Measurements from ENCODE around the gene ADAMTSL1. TPM values are rescaled to one million over a fixed set of nuclear protein-coding genes. Genes with fewer than 3 reads are reported as not detected.
A peak's percentile ranks its signal among the peaks of the same experiment; 100 is the strongest.

ADAMTSL1 gene
- total RNA-seq, 1 donor from 2014 or later: 21.2 TPM

- no peak for DNase-seq (ENCODE audit: low read depth)
Measured at GRCh38 chr9:18688581-18689565, 214.9 kb downstream of the ADAMTSL1 start.

- DNase-seq (ENCODE audit: low read depth): no peak
Measured at GRCh38 chr9:18689921-18690320, 216.0 kb downstream of the ADAMTSL1 start.

GRCh38 chr9:18692268-18692667, 218.3 kb downstream of the ADAMTSL1 start:
- DNase-seq (ENCODE audit: low read depth): peak; percentile 63

- no peak for DNase-seq (ENCODE audit: low read depth)
Measured at GRCh38 chr9:18692962-18693361, 219.0 kb downstream of the ADAMTSL1 start.

- no peak for DNase-seq (ENCODE audit: low read depth)
Measured at GRCh38 chr9:18694959-18695668, 221.2 kb downstream of the ADAMTSL1 start.

GRCh38 chr9:18698992-18699391, 225.0 kb downstream of the ADAMTSL1 start:
- DNase-seq (ENCODE audit: low read depth): no peak

GRCh38 chr9:18699764-18700163, 225.8 kb downstream of the ADAMTSL1 start:
- DNase-seq (ENCODE audit: low read depth): no peak

GRCh38 chr9:18700714-18701113, 226.8 kb downstream of the ADAMTSL1 start:
- no peak for DNase-seq (ENCODE audit: low read depth)

- DNase-seq (ENCODE audit: low read depth): no peak
Measured at GRCh38 chr9:18703151-18703900, 229.4 kb downstream of the ADAMTSL1 start.

GRCh38 chr9:18703901-18704379, 230.0 kb downstream of the ADAMTSL1 start:
- DNase-seq (ENCODE audit: low read depth): no peak

GRCh38 chr9:18705796-18706392, 231.9 kb downstream of the ADAMTSL1 start:
- DNase-seq (ENCODE audit: low read depth): no peak

- DNase-seq (ENCODE audit: low read depth): no peak
Measured at GRCh38 chr9:18706648-18707047, 232.7 kb downstream of the ADAMTSL1 start.

- peak; percentile 50 for DNase-seq (ENCODE audit: low read depth)
Measured at GRCh38 chr9:18707061-18707461, 233.1 kb downstream of the ADAMTSL1 start.

- DNase-seq (ENCODE audit: low read depth): no peak
Measured at GRCh38 chr9:18707489-18708205, 233.7 kb downstream of the ADAMTSL1 start.

- no peak for DNase-seq (ENCODE audit: low read depth)
Measured at GRCh38 chr9:18708429-18708828, 234.5 kb downstream of the ADAMTSL1 start.

- no peak for DNase-seq (ENCODE audit: low read depth)
Measured at GRCh38 chr9:18710065-18710464, 236.1 kb downstream of the ADAMTSL1 start.

GRCh38 chr9:18717759-18718158, 243.8 kb downstream of the ADAMTSL1 start:
- DNase-seq (ENCODE audit: low read depth): no peak

- no peak for DNase-seq (ENCODE audit: low read depth)
Measured at GRCh38 chr9:18718393-18718792, 244.4 kb downstream of the ADAMTSL1 start.

GRCh38 chr9:18718932-18719331, 245.0 kb downstream of the ADAMTSL1 start:
- DNase-seq (ENCODE audit: low read depth): no peak

GRCh38 chr9:18720691-18721090, 246.7 kb downstream of the ADAMTSL1 start:
- peak; percentile 81 for DNase-seq (ENCODE audit: low read depth)
